Activated naive CD8-positive, alpha-beta T cell treated with anti-CD3 and anti-CD28 coated beads for 36 hours (primary cell): ENCODE data around the gene TMPRSS15. TPM values are rescaled to one million over a fixed set of nuclear protein-coding genes. Genes with fewer than 3 reads are reported as not detected.
"Not testable (repeated sequence)": the region's sequence is repeated elsewhere in the genome, so short reads cannot be mapped to it uniquely, and the experiment has no call there.

Experiments used
- DNase-seq: peaks from one replicate; pipeline ENCODE4 v3.0.0; 2021
- H3K27ac Mint-ChIP-seq: one replicate; pipeline ENCODE4 v1.8.0; 2022; ENCODE audit warnings: mild to moderate bottlenecking, moderate library complexity, mixed read lengths
- H3K27me3 Mint-ChIP-seq: one replicate; pipeline ENCODE4 v1.8.0; 2022; ENCODE audit warnings: mild to moderate bottlenecking, mixed read lengths
- H3K36me3 Mint-ChIP-seq: one replicate; pipeline ENCODE4 v1.8.0; 2021; ENCODE audit warnings: mild to moderate bottlenecking, mixed read lengths
- H3K4me1 Mint-ChIP-seq: one replicate; pipeline ENCODE4 v1.8.0; 2021; ENCODE audit warnings: mixed read lengths
- H3K4me3 Mint-ChIP-seq: one replicate; pipeline ENCODE4 v1.8.0; 2022; ENCODE audit warnings: mild to moderate bottlenecking, moderate library complexity, mixed read lengths
- H3K9me3 Mint-ChIP-seq: one replicate; pipeline ENCODE4 v1.8.0; 2022; ENCODE audit warnings: mixed read lengths
- total RNA-seq, 2 experiments: library from RNA; stranded (reverse); gene quantifications; one replicate each; pipeline ENCODE4 v1.2.3, GENCODE V29; 2021

Gene TMPRSS15
- total RNA-seq, result not detected

- H3K4me1 Mint-ChIP-seq, result no peaks in the 10 kb centered on the region
- peaks cover 3% of the 10 kb centered on the region for H3K9me3 Mint-ChIP-seq
- H3K4me3 Mint-ChIP-seq, result no peak within 1 kb of the TSS
- H3K27me3 Mint-ChIP-seq, result no peaks in the 10 kb centered on the region
- no peak for DNase-seq
- no peak within 1 kb of the TSS for H3K27ac Mint-ChIP-seq
- no peaks in the 10 kb centered on the region for H3K36me3 Mint-ChIP-seq
Observed at GRCh38 chr21:18403735-18404450, at the start of gene TMPRSS15. Gene TMPRSS15 (minus strand): TSS chr21:18403785. CDS start chr21:18403622, 163 bp downstream.

DNA sequence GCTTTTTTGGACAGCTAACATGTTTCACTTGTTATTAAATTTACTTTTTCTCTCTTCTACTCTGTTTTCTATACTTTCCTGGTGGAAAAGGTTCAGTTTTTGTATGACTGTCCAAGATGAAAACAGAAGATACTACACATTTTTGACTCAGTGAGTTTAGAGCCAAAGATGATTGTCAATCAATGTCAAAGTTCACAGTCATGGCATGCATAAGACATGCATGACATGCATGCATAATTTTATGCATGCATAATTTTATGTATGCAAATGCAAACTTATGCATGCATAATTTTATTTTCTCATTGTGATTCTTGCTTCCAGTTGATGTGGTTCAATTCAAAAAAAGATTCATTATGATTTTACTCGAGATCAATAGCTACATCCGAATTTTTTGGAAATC, 48.1 kb upstream of the TMPRSS15 start:
- H3K36me3 Mint-ChIP-seq, result no peaks in the 10 kb centered on the region
- no peak overlapping the region for H3K4me3 Mint-ChIP-seq
- no peaks in the 10 kb centered on the region for H3K4me1 Mint-ChIP-seq
- no peaks in the 10 kb centered on the region for H3K27me3 Mint-ChIP-seq
- no peak for DNase-seq
- H3K27ac Mint-ChIP-seq, result no peak overlapping the region
- H3K9me3 Mint-ChIP-seq, result peaks cover 2% of the 10 kb centered on the region

DNA sequence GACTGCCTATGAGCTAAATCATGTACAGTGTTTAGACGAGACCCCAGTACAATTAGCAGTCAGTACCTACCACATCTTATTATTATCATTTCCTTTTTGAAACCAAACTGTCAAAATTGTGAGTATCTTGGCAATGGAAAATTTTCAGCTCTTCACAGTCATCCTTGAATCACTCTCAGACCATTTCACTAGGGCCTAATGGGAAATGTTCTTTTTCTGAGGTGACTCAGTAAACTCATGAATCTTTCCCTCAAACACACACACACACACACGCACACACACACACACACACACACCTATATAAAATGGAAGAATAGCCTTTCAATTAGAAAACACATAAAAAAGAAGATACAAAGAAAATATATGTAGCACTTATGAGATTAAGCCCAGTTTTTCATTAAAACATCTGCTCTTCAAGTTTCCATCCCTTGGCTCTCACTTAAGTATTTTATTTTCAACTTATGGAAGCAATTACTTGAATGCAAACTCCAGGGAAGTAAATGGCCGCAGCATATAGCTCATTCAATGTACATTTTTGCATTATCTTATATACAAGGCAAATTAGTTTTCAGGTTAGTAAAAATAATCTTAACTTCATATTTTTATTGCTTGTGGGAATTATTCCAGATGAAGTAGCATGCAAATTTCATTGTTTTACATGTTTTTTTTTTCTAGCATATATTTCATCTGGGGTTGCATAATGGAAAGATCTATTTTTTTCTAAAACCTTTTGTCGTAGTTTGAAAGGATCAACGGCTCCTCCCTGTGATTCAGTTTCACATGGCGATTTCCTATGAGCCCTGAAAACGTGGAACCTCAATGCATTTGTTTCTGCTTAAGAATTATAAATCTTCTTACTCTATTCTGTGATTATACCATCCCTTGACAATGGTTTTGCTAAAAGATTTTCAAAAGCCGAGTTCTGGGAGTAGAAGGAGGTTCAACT, 46.3 kb upstream of the TMPRSS15 start:
- Mint-ChIP-seq H3K36me3 (no peaks in the 10 kb centered on the region), H3K9me3 (peaks cover 3% of the 10 kb centered on the region), H3K4me1 (no peaks in the 10 kb centered on the region), H3K27ac (no peak overlapping the region), H3K4me3 (no peak overlapping the region), H3K27me3 (no peaks in the 10 kb centered on the region)
- no peak for DNase-seq

GRCh38 chr21:18443701-18444100, 40.1 kb upstream of the TMPRSS15 start:
- no peaks in the 10 kb centered on the region for H3K4me1 Mint-ChIP-seq
- no peak for DNase-seq

GRCh38 chr21:18443085-18443484, 39.5 kb upstream of the TMPRSS15 start:
- Mint-ChIP-seq H3K4me1 (no peaks in the 10 kb centered on the region), H3K4me3 (no peak overlapping the region), H3K27me3 (no peaks in the 10 kb centered on the region), H3K36me3 (no peaks in the 10 kb centered on the region), H3K27ac (no peak overlapping the region), H3K9me3 (peaks cover 5% of the 10 kb centered on the region)
- no peak for DNase-seq

More at GRCh38 chr21:18443701-18444100, 40.1 kb upstream of the TMPRSS15 start:
- H3K27me3 Mint-ChIP-seq, result no peaks in the 10 kb centered on the region
- H3K36me3 Mint-ChIP-seq, result no peaks in the 10 kb centered on the region
- H3K4me3 Mint-ChIP-seq, result no peak overlapping the region
- no peak overlapping the region for H3K27ac Mint-ChIP-seq
- peaks cover 5% of the 10 kb centered on the region for H3K9me3 Mint-ChIP-seq

GRCh38 chr21:18430341-18430740, 26.8 kb upstream of the TMPRSS15 start:
- Mint-ChIP-seq H3K4me1 (no peaks in the 10 kb centered on the region), H3K4me3 (no peak overlapping the region), H3K27ac (no peak overlapping the region), H3K36me3 (no peaks in the 10 kb centered on the region), H3K9me3 (no peaks in the 10 kb centered on the region), H3K27me3 (no peaks in the 10 kb centered on the region)
- DNase-seq, result no peak

DNA sequence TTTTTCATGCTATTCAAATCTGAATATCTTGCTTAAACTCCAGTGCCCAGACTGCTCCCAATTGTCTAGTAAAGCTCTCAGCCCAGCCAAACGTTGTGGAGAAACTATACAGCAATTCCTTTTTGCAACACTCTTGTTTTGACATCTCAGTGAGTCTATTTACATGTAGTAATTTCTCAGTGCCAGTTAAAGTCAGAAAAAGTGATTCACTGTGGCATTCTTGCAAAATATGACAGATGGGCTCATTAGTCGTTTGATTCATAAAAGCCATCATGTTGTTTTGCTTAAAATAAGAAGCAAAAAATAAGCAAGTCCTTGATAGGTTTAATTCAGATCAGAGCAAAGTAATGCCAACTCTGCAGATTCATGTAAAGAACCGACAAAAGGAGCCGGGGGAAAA, 20.7 kb upstream of the TMPRSS15 start:
- no peaks in the 10 kb centered on the region for H3K4me1 Mint-ChIP-seq

DNA sequence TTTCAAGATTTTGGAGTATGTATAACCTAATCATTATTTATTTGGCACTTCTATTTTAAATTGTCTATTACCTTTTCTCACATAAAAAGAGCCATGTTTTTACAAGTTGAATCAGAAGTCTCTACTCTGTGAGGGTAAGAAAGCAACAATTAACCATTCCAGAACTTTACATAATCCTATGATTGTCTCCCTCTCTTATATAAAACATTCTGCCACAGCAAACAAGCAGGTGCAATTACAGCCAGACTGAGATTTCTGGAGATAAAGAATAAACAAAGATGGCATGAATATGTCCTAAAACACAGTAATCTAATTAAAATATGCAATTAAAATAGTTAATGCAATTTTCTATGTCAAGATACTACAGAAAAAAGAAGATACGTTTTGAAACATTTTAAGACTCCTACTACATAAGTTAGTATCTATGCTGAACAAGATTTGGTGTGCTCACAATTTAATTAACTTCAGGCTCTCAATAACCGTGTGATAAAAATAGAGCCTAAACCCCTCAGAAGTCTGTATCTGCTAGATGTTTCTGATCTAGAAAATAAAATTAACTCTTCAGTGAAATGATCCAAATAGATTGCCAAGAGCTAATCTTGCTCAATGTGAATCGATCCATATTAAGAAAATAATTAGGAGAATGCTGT, 13.7 kb upstream of the TMPRSS15 start:
- H3K36me3 Mint-ChIP-seq, result no peaks in the 10 kb centered on the region

More for the DNA sequence above, 20.7 kb upstream of the TMPRSS15 start:
- DNase-seq, result no peak
- Mint-ChIP-seq H3K36me3 (no peaks in the 10 kb centered on the region), H3K4me3 (no peak overlapping the region), H3K27ac (no peak overlapping the region), H3K9me3 (no peaks in the 10 kb centered on the region), H3K27me3 (no peaks in the 10 kb centered on the region)

DNA sequence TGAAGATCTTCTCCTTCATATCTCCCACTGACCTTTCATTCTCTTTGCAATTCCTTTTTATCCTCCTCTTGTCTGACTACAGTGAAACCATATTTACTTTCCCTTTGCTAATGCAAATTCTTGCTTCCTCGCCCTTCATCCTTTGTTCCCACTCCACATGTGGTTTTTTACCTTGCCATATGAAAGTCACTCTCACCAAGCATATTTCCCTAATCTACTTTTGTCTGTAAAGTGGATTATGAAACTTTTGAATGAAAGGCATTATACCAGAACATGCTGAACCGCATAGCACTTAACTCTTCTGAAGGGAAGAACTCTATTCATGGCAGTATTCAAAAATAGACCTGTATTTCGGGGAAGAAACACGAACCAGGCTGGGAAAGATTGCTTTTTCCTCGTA, 8.0 kb upstream of the TMPRSS15 start:
- Mint-ChIP-seq H3K36me3 (no peaks in the 10 kb centered on the region), H3K4me3 (no peak overlapping the region), H3K27ac (no peak overlapping the region), H3K27me3 (no peaks in the 10 kb centered on the region), H3K4me1 (no peaks in the 10 kb centered on the region), H3K9me3 (no peaks in the 10 kb centered on the region)
- no peak for DNase-seq

More for the DNA sequence above, 13.7 kb upstream of the TMPRSS15 start:
- Mint-ChIP-seq H3K4me1 (no peaks in the 10 kb centered on the region), H3K27me3 (no peaks in the 10 kb centered on the region), H3K4me3 (no peak overlapping the region), H3K27ac (no peak overlapping the region), H3K9me3 (no peaks in the 10 kb centered on the region)
- no peak for DNase-seq

- H3K27me3 Mint-ChIP-seq, result no peaks in the 10 kb centered on the region
- H3K36me3 Mint-ChIP-seq, result no peaks in the 10 kb centered on the region
- H3K4me3 Mint-ChIP-seq, result no peak overlapping the region
Observed at GRCh38 chr21:18409579-18409978, 6.0 kb upstream of the TMPRSS15 start.

GRCh38 chr21:18398843-18399242, 4.7 kb downstream of the TMPRSS15 start:
- Mint-ChIP-seq H3K9me3 (peaks cover 3% of the 10 kb centered on the region), H3K27ac (no peak overlapping the region), H3K4me3 (no peak overlapping the region), H3K27me3 (no peaks in the 10 kb centered on the region), H3K4me1 (no peaks in the 10 kb centered on the region), H3K36me3 (no peaks in the 10 kb centered on the region)
- DNase-seq, result no peak

More at GRCh38 chr21:18409579-18409978, 6.0 kb upstream of the TMPRSS15 start:
- DNase-seq, result no peak
- no peaks in the 10 kb centered on the region for H3K4me1 Mint-ChIP-seq
- no peak overlapping the region for H3K27ac Mint-ChIP-seq
- no peaks in the 10 kb centered on the region for H3K9me3 Mint-ChIP-seq

GRCh38 chr21:18387994-18388393, 15.6 kb downstream of the TMPRSS15 start:
- Mint-ChIP-seq H3K27me3 (no peaks in the 10 kb centered on the region), H3K36me3 (no peaks in the 10 kb centered on the region), H3K27ac (no peak overlapping the region), H3K4me1 (no peaks in the 10 kb centered on the region), H3K4me3 (no peak overlapping the region), H3K9me3 (peaks cover 2% of the 10 kb centered on the region)
- no peak for DNase-seq

DNA sequence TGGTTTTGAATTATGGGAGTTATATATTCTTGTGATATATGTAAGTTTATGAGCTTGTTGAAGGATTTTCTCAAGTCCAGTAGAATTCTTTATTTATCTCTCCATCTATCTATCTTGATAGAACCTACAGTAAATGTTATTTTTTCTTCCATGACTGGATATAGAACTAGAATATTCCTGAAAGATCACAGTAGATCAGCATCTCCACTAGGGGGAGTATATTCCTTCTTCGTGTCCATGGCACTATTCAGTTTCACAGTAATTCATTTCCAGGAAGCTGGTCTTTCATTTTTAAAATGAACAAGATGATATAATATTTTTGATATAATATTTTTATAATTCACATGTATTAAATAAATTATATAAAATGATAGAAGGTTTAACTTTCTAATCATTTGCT, 18.8 kb downstream of the TMPRSS15 start:
- Mint-ChIP-seq H3K4me1 (no peaks in the 10 kb centered on the region), H3K27me3 (no peaks in the 10 kb centered on the region), H3K27ac (no peak overlapping the region), H3K36me3 (no peaks in the 10 kb centered on the region), H3K4me3 (no peak overlapping the region), H3K9me3 (no peaks in the 10 kb centered on the region)
- DNase-seq, result no peak

- H3K27ac Mint-ChIP-seq, H3K9me3 Mint-ChIP-seq, DNase-seq, H3K27me3 Mint-ChIP-seq, H3K4me1 Mint-ChIP-seq, H3K4me3 Mint-ChIP-seq, H3K36me3 Mint-ChIP-seq: not testable (repeated sequence)
Observed at GRCh38 chr21:18382934-18383619, 20.5 kb downstream of the TMPRSS15 start.

DNA sequence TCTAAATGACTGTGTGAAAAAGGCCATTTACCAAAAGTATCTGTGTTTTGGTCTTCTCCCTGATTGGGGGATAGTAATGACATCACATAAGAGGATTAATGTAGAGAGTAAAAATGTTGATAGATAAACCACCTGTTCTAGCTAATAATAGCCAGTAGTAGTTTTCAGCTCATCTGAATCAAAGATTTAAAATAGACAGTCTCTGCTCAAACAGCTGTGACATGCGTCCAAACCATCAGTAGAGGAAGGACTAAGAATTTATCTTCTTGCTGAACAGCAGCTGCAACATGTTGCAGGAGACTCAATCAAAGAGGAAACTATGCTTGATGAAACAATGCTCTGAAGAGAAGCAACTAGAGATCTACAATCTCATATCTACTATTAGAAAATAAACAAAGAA, 21.4 kb downstream of the TMPRSS15 start:
- Mint-ChIP-seq H3K27me3 (no peaks in the 10 kb centered on the region), H3K4me1 (no peaks in the 10 kb centered on the region), H3K9me3 (no peaks in the 10 kb centered on the region), H3K4me3 (no peak overlapping the region), H3K27ac (no peak overlapping the region), H3K36me3 (no peaks in the 10 kb centered on the region)
- no peak for DNase-seq
